ENCODE results near the gene PCDHA5. TPM values are rescaled to one million over a fixed set of nuclear protein-coding genes. Genes with fewer than 3 reads are reported as not detected.
A peak's percentile ranks its signal among the peaks of the same experiment; 100 is the strongest.
"Not testable (repeated sequence)": the region's sequence is repeated elsewhere in the genome, so short reads cannot be mapped to it uniquely, and the experiment has no call there.

Gene PCDHA5
- total RNA-seq, 1 experiment from 2014 or later = 0.33 TPM

DNA sequence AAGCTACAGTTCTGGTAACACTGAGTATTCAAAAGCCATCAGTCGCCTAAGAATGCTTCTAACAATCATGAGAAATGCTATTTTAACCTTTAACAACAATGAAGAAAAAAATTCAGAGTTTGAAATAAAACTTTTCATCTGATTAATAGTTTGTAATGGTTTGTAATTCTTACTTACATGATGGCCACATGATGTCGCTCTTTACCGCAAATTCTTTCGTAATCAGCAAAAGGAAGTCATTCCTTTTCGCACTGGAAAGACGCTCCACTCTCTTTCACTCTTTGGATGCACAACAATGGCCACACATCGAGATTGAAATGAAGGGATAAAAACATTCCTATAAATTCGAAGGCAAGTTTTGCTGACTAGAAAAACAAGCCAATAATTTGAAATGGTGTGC is 12.6 kb downstream of the PCDHA5 start, which contains the start of gene PCDHA7:
TSS of gene PCDHA7 (plus strand) at position 277 of the 400 bp plus-strand sequence. CDS start at position 392, 115 bp downstream.
- H3K27ac ChIP-seq (ENCODE audit: insufficient read length, low read depth, low read length) = no peak within 1 kb of the TSS
- peaks cover 17 to 44% (median 19%) of the 10 kb centered on the region in 3 experiments for H3K36me3 Mint-ChIP-seq (ENCODE audit: insufficient read depth in 1 of 3, low read depth in 3 of 3)

DNA sequence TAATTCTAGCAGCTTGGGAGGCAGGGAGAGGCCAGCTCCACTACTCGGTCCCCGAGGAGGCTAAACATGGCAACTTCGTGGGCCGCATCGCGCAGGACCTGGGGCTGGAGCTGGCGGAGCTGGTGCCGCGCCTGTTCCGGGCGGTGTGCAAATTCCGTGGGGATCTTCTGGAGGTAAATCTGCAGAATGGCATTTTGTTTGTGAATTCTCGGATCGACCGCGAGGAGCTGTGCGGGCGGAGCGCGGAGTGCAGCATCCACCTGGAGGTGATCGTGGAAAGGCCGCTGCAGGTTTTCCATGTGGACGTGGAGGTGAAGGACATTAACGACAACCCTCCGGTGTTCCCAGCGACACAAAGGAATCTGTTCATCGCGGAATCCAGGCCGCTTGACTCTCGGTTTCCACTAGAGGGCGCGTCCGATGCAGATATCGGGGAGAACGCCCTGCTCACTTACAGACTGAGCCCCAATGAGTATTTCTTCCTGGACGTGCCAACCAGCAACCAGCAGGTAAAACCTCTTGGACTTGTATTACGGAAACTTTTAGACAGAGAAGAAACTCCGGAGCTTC is 13.1 kb downstream of the PCDHA5 start:
- H3K27me3 Mint-ChIP-seq (ENCODE audit: low read depth); H3K79me2 ChIP-seq (ENCODE audit: insufficient read depth, low read length); H3K23ac ChIP-seq (ENCODE audit: insufficient read length, low read depth, low read length); H4K20me1 ChIP-seq (ENCODE audit: control insufficient read depth, insufficient read depth, insufficient read length); H3K9me3 ChIP-seq (ENCODE audit: control insufficient read depth, low read depth, low read length); DNase-seq; H3K27me3 ChIP-seq (ENCODE audit: insufficient read depth, low read length); H4K8ac ChIP-seq (replicated peaks; ENCODE audit: insufficient read length, low read depth, low read length); H4K91ac ChIP-seq (ENCODE audit: insufficient read length, low read depth, low read length); H2AK5ac ChIP-seq (ENCODE audit: insufficient read length, low read length); H2BK5ac ChIP-seq (ENCODE audit: insufficient read length, low read length); H2BK12ac ChIP-seq (ENCODE audit: insufficient read length, low read depth, low read length); H3K4me2 ChIP-seq (ENCODE audit: insufficient read depth, insufficient read length, low read length); H3K14ac ChIP-seq (ENCODE audit: insufficient read depth, low read length); H3K18ac ChIP-seq (ENCODE audit: insufficient read length, low read depth, low read length); H3K79me1 ChIP-seq (ENCODE audit: insufficient read depth, low read depth, low read length, poor library complexity, severe bottlenecking); H3K4me1 Mint-ChIP-seq; H2BK120ac ChIP-seq (ENCODE audit: low read depth, low read length, poor library complexity, severe bottlenecking); H3T11ph ChIP-seq (ENCODE audit: low read length); H3K9ac ChIP-seq (ENCODE audit: extremely low read depth, insufficient read length, low read length); H3K4ac ChIP-seq (ENCODE audit: low read depth, low read length); H3K27ac ChIP-seq (ENCODE audit: insufficient read length, low read depth, low read length); H3K27ac Mint-ChIP-seq; H2BK20ac ChIP-seq (ENCODE audit: low read depth, low read length, poor library complexity, severe bottlenecking); H3K23me2 ChIP-seq (ENCODE audit: insufficient read length, low read depth, low read length, poor library complexity, severe bottlenecking); H4K5ac ChIP-seq (ENCODE audit: insufficient read length, low read depth, low read length); H2BK15ac ChIP-seq (ENCODE audit: low read depth, low read length); H3K4me1 ChIP-seq (ENCODE audit: insufficient read depth, low read length); H2AFZ ChIP-seq (ENCODE audit: low read length); H3K56ac ChIP-seq (ENCODE audit: insufficient read length, low read depth, low read length): not testable (repeated sequence)
- peak overlapping the region in 1 of 2 experiments; percentile 33; a peak in 1 of 5 replicates for H3K4me3 Mint-ChIP-seq
- no CpG with 5 or more reads among the region's 38 CpGs for WGBS (ENCODE audit: extremely low coverage, insufficient read length, low lambda C conversion rate)
- H3K36me3 Mint-ChIP-seq (ENCODE audit: insufficient read depth in 1 of 3, low read depth in 3 of 3) = peaks cover 14 to 38% (median 15%) of the 10 kb centered on the region in 3 experiments
- peaks cover 20 to 26% of the 10 kb centered on the region in 2 experiments for H3K9me3 Mint-ChIP-seq

More for the DNA sequence above, 12.6 kb downstream of the PCDHA5 start, which contains the start of gene PCDHA7:
- TF ChIP-seq, protein P1, sequence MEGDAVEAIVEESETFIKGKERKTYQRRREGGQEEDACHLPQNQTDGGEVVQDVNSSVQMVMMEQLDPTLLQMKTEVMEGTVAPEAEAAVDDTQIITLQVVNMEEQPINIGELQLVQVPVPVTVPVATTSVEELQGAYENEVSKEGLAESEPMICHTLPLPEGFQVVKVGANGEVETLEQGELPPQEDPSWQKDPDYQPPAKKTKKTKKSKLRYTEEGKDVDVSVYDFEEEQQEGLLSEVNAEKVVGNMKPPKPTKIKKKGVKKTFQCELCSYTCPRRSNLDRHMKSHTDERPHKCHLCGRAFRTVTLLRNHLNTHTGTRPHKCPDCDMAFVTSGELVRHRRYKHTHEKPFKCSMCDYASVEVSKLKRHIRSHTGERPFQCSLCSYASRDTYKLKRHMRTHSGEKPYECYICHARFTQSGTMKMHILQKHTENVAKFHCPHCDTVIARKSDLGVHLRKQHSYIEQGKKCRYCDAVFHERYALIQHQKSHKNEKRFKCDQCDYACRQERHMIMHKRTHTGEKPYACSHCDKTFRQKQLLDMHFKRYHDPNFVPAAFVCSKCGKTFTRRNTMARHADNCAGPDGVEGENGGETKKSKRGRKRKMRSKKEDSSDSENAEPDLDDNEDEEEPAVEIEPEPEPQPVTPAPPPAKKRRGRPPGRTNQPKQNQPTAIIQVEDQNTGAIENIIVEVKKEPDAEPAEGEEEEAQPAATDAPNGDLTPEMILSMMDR (conservative IDR thresholded peaks at IDR 0.05) = 0 out of 3 replicates have a peak, but pooled peaks have one; percentile 19
- no peak within 1 kb of the TSS for H2BK120ac ChIP-seq (ENCODE audit: low read depth, low read length, poor library complexity, severe bottlenecking)
- Mint-ChIP-seq H3K27me3 (ENCODE audit: low read depth) (no peaks in the 10 kb centered on the region), H3K27ac (no peak within 1 kb of the TSS), H3K9me3 (peaks cover 25 to 28% of the 10 kb centered on the region in 2 experiments), H3K4me3 (peak within 1 kb of the TSS in 1 of 2 experiments; percentile 33; a peak in 1 of 5 replicates), H3K4me1 (peaks cover 0 to 5% of the 10 kb centered on the region in 2 experiments; a peak in 1 of 4 replicates)
- H2BK20ac ChIP-seq (ENCODE audit: low read depth, low read length, poor library complexity, severe bottlenecking) = no peak within 1 kb of the TSS
- no peak for DNase-seq
- no peak within 1 kb of the TSS for H3K56ac ChIP-seq (ENCODE audit: insufficient read length, low read depth, low read length)
- H3K79me2 ChIP-seq (ENCODE audit: insufficient read depth, low read length) = no peaks in the 10 kb centered on the region
- H3K23me2 ChIP-seq (ENCODE audit: insufficient read length, low read depth, low read length, poor library complexity, severe bottlenecking) = no peaks in the 10 kb centered on the region
- no peak within 1 kb of the TSS for H2BK12ac ChIP-seq (ENCODE audit: insufficient read length, low read depth, low read length)
- H3K4me1 ChIP-seq (ENCODE audit: insufficient read depth, low read length) = no peaks in the 10 kb centered on the region
- no peaks in the 10 kb centered on the region for H3K9me3 ChIP-seq (ENCODE audit: control insufficient read depth, low read depth, low read length)
- H4K5ac ChIP-seq (ENCODE audit: insufficient read length, low read depth, low read length) = no peak within 1 kb of the TSS
- H2BK5ac ChIP-seq (ENCODE audit: insufficient read length, low read length) = no peak within 1 kb of the TSS
- no CpG with 5 or more reads among the region's 8 CpGs for WGBS (ENCODE audit: extremely low coverage, insufficient read length, low lambda C conversion rate)
- no peak within 1 kb of the TSS for H3K4me2 ChIP-seq (ENCODE audit: insufficient read depth, insufficient read length, low read length)
- H3K4ac ChIP-seq (ENCODE audit: low read depth, low read length) = no peak within 1 kb of the TSS
- no peaks in the 10 kb centered on the region for H3K79me1 ChIP-seq (ENCODE audit: insufficient read depth, low read depth, low read length, poor library complexity, severe bottlenecking)
- H2BK15ac ChIP-seq (ENCODE audit: low read depth, low read length) = no peak within 1 kb of the TSS
- no peak within 1 kb of the TSS for H3K23ac ChIP-seq (ENCODE audit: insufficient read length, low read depth, low read length)
- no peak within 1 kb of the TSS for H3K18ac ChIP-seq (ENCODE audit: insufficient read length, low read depth, low read length)
- no peak within 1 kb of the TSS for H2AK5ac ChIP-seq (ENCODE audit: insufficient read length, low read length)
- H3K9ac ChIP-seq (ENCODE audit: extremely low read depth, insufficient read length, low read length) = no peak within 1 kb of the TSS
- no peak within 1 kb of the TSS for H3K14ac ChIP-seq (ENCODE audit: insufficient read depth, low read length)
- H2AFZ ChIP-seq (ENCODE audit: low read length) = no peak within 1 kb of the TSS
- no peak within 1 kb of the TSS for H4K8ac ChIP-seq (replicated peaks; ENCODE audit: insufficient read length, low read depth, low read length)
- no peaks in the 10 kb centered on the region for H4K20me1 ChIP-seq (ENCODE audit: control insufficient read depth, insufficient read depth, insufficient read length)
- H3K27me3 ChIP-seq (ENCODE audit: insufficient read depth, low read length) = no peaks in the 10 kb centered on the region
- no peak within 1 kb of the TSS for H4K91ac ChIP-seq (ENCODE audit: insufficient read length, low read depth, low read length)
- no peak within 1 kb of the TSS for H3T11ph ChIP-seq (ENCODE audit: low read length)

Measured in H9 (cell line).